Progenitor cell of endocrine pancreas (in vitro differentiated cells): ENCODE data around the gene LRRC66. TPM values are rescaled to one million over a fixed set of nuclear protein-coding genes. Genes with fewer than 3 reads are reported as not detected.

Experiments
- DNase-seq: peaks from one replicate; pipeline ENCODE4 v3.0.0; 2021; ENCODE audit warnings: low spot score; ENCODE audit not compliant: unreplicated experiment
- H3K27ac Mint-ChIP-seq: 2 replicates; pipeline ENCODE4 v1.8.0; 2021; ENCODE audit warnings: mild to moderate bottlenecking, moderate library complexity, mixed read lengths
- H3K27me3 Mint-ChIP-seq: 2 replicates; pipeline ENCODE4 v1.8.0; 2021; ENCODE audit warnings: mixed read lengths
- H3K36me3 Mint-ChIP-seq: 2 replicates; pipeline ENCODE4 v1.8.0; 2022; ENCODE audit warnings: mixed read lengths; ENCODE audit not compliant: insufficient read depth
- H3K4me1 Mint-ChIP-seq: 2 replicates; pipeline ENCODE4 v1.8.0; 2021; ENCODE audit warnings: low read depth, mixed read lengths
- H3K4me3 Mint-ChIP-seq: 2 replicates; pipeline ENCODE4 v1.8.0; 2021; ENCODE audit warnings: low read depth, mild to moderate bottlenecking, moderate library complexity, mixed read lengths
- H3K9me3 Mint-ChIP-seq: 2 replicates; pipeline ENCODE4 v1.8.0; 2021; ENCODE audit warnings: low read depth, mixed read lengths
- CTCF ChIP-seq: fragments of 200-600 bp; sonication (generic); IDR thresholded peaks from one replicate; pipeline ENCODE4 v1.5.0; 2021; ENCODE audit warnings: antibody characterized with exemption, mild to moderate bottlenecking; ENCODE audit not compliant: unreplicated experiment
- total RNA-seq: library from RNA; stranded (reverse); gene quantifications from 2 replicates; pipeline ENCODE4 v1.2.1, GENCODE V29; 2021

LRRC66 gene
- total RNA-seq, 1 donor from 2014 or later = 0.38 TPM

DNA sequence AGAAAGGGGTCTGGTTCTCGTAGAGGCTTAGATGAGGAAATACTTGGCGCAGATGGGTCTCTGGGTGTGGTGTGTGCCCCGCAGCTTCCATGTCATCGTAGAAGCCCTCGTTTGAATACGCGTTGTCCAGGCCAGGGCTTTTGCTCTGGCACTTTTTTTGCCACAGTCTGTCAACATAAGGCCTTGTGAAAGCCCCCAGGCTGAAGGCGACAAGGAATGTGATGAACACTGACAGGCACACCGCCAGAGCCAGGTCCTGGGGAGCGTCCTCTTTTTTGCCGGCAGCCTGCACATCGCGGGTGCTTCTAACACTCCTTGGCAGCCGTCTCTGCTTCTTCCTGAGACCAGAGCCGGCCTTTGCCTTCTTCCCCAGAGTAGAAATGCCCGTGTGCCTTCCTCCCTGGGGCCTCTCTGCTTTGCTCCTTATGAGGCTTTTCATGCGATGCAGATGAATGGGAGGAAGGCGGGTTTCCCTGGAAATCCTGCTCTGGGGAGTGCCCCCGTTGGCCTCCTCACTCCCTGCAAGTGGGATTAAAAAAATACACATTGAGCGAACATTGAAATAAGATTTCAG, 24.4 kb downstream of the LRRC66 start:
- no peaks in the 10 kb centered on the region for H3K27me3 Mint-ChIP-seq

DNA sequence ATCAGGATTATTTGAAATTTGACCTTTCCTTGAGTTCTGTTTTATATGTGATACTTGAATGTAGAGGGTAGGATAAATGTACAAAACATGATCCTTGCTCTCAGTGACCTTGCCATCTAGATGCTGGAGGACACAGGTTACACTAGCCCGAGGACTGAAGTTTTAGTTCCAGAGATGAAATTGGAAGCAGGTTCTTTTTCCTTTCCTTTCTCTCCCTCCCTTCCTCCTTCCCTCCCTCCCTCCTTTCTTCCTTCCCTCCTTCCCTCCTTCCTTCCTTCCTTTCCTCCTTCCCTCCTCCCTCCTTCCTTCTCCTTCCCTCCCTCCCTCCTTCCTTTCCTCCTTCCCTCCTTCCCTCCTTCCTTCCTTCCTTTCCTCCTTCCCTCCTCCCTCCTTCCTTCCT, 54.3 kb downstream of the LRRC66 start:
- no peak overlapping the region for H3K27ac Mint-ChIP-seq
- DNase-seq = no peak
- H3K36me3 Mint-ChIP-seq = no peaks in the 10 kb centered on the region
- H3K4me1 Mint-ChIP-seq = peaks cover 1% of the 10 kb centered on the region
- H3K27me3 Mint-ChIP-seq = no peaks in the 10 kb centered on the region
- no peak for TF ChIP-seq CTCF
- peaks cover 10% of the 10 kb centered on the region for H3K9me3 Mint-ChIP-seq
- no peak overlapping the region for H3K4me3 Mint-ChIP-seq

More for the DNA sequence above, 24.4 kb downstream of the LRRC66 start:
- no peaks in the 10 kb centered on the region for H3K36me3 Mint-ChIP-seq
- H3K27ac Mint-ChIP-seq = no peak overlapping the region
- no peak for DNase-seq
- peaks cover 11% of the 10 kb centered on the region for H3K9me3 Mint-ChIP-seq
- H3K4me3 Mint-ChIP-seq = no peak overlapping the region
- TF ChIP-seq CTCF = no peak
- no peaks in the 10 kb centered on the region for H3K4me1 Mint-ChIP-seq

GRCh38 chr4:51963841-51964517, 56.2 kb downstream of the LRRC66 start:
- Mint-ChIP-seq H3K4me3 (no peak overlapping the region), H3K36me3 (no peaks in the 10 kb centered on the region), H3K27ac (no peak overlapping the region), H3K9me3 (peaks cover 6% of the 10 kb centered on the region), H3K4me1 (peaks cover 1% of the 10 kb centered on the region), H3K27me3 (no peaks in the 10 kb centered on the region)
- no peak for DNase-seq
- TF ChIP-seq CTCF = no peak

GRCh38 chr4:51960486-51960885, 59.7 kb downstream of the LRRC66 start:
- Mint-ChIP-seq H3K9me3 (peaks cover 3% of the 10 kb centered on the region), H3K36me3 (no peaks in the 10 kb centered on the region), H3K27me3 (no peaks in the 10 kb centered on the region), H3K4me3 (no peak overlapping the region), H3K4me1 (peaks cover 1% of the 10 kb centered on the region), H3K27ac (no peak overlapping the region)
- no peak for DNase-seq
- TF ChIP-seq CTCF = no peak

GRCh38 chr4:51958199-51958968, 61.8 kb downstream of the LRRC66 start:
- Mint-ChIP-seq H3K36me3 (no peaks in the 10 kb centered on the region), H3K27ac (no peak overlapping the region), H3K4me1 (no peaks in the 10 kb centered on the region), H3K9me3 (peaks cover 7% of the 10 kb centered on the region), H3K27me3 (no peaks in the 10 kb centered on the region), H3K4me3 (no peak overlapping the region)
- no peak for TF ChIP-seq CTCF
- no peak for DNase-seq
